Measurements from ENCODE around the gene RMP24.

The RMP24 gene

GRCh38 chr18:35983818-35984217 is 11.3 kb downstream of the RMP24 start:
- no peaks in the 10 kb centered on the region for H3K79me2 ChIP-seq (ENCODE audit: insufficient read depth, low read length)
- no peak overlapping the region for H3K4me2 ChIP-seq (ENCODE audit: low read depth, low read length, poor library complexity, severe bottlenecking)
- H3K9me2 ChIP-seq (replicated peaks; ENCODE audit: low read depth, low read length) = no peaks in the 10 kb centered on the region
- H4K20me1 ChIP-seq (ENCODE audit: insufficient read depth, low read length, poor library complexity, severe bottlenecking) = no peaks in the 10 kb centered on the region
- H2AFZ ChIP-seq (ENCODE audit: low read length) = no peak overlapping the region
- TF ChIP-seq CTCF (conservative IDR thresholded peaks at IDR 0.05; ENCODE audit: low read length) = no peak
- no peak for TF ChIP-seq EZH2phosphoT487 (IDR thresholded peaks at IDR 0.05; ENCODE audit: borderline replicate concordance)
- H3K27me3 ChIP-seq (ENCODE audit: insufficient read depth, low read length, poor library complexity, severe bottlenecking) = no peaks in the 10 kb centered on the region
- H3K9ac ChIP-seq (ENCODE audit: low read depth, low read length, poor library complexity, severe bottlenecking) = no peak overlapping the region
- H3K9me3 ChIP-seq (ENCODE audit: insufficient read depth, low read depth, low read length) = no peaks in the 10 kb centered on the region
- peaks cover 11% of the 10 kb centered on the region; the same call in 1 of the 2 replicates for H3K36me3 ChIP-seq (ENCODE audit: insufficient read depth, low read length)
- no peak overlapping the region for H3K4me3 ChIP-seq (ENCODE audit: low read length, poor library complexity, severe bottlenecking)
- no peaks in the 10 kb centered on the region for H3F3A ChIP-seq (ENCODE audit: low read depth)
- H3K4me1 ChIP-seq (ENCODE audit: insufficient read depth, low read length, poor library complexity, severe bottlenecking) = no peaks in the 10 kb centered on the region

- H3K4me3 ChIP-seq (ENCODE audit: low read length, poor library complexity, severe bottlenecking) = no peak overlapping the region
- H3K9ac ChIP-seq (ENCODE audit: low read depth, low read length, poor library complexity, severe bottlenecking) = no peak overlapping the region
- H2AFZ ChIP-seq (ENCODE audit: low read length) = no peak overlapping the region
- TF ChIP-seq EZH2phosphoT487 (IDR thresholded peaks at IDR 0.05; ENCODE audit: borderline replicate concordance) (no peak), CTCF (conservative IDR thresholded peaks at IDR 0.05; ENCODE audit: low read length) (no peak)
- H3K79me2 ChIP-seq (ENCODE audit: insufficient read depth, low read length) = no peaks in the 10 kb centered on the region
- no peaks in the 10 kb centered on the region for H3K36me3 ChIP-seq (ENCODE audit: insufficient read depth, low read length)
- H4K20me1 ChIP-seq (ENCODE audit: insufficient read depth, low read length, poor library complexity, severe bottlenecking) = no peaks in the 10 kb centered on the region
- H3F3A ChIP-seq (ENCODE audit: low read depth) = no peaks in the 10 kb centered on the region
- H3K9me2 ChIP-seq (replicated peaks; ENCODE audit: low read depth, low read length) = no peaks in the 10 kb centered on the region
- H3K4me2 ChIP-seq (ENCODE audit: low read depth, low read length, poor library complexity, severe bottlenecking) = no peak overlapping the region
- no peaks in the 10 kb centered on the region for H3K27me3 ChIP-seq (ENCODE audit: insufficient read depth, low read length, poor library complexity, severe bottlenecking)
- H3K9me3 ChIP-seq (ENCODE audit: insufficient read depth, low read depth, low read length) = no peaks in the 10 kb centered on the region
- no peaks in the 10 kb centered on the region for H3K4me1 ChIP-seq (ENCODE audit: insufficient read depth, low read length, poor library complexity, severe bottlenecking)
Observed at GRCh38 chr18:35991696-35992095, 19.2 kb downstream of the RMP24 start.

GRCh38 chr18:35993013-35993412 is 20.5 kb downstream of the RMP24 start:
- H3K9ac ChIP-seq (ENCODE audit: low read depth, low read length, poor library complexity, severe bottlenecking) = no peak overlapping the region
- H3K9me2 ChIP-seq (replicated peaks; ENCODE audit: low read depth, low read length) = no peaks in the 10 kb centered on the region
- no peaks in the 10 kb centered on the region for H3K4me1 ChIP-seq (ENCODE audit: insufficient read depth, low read length, poor library complexity, severe bottlenecking)
- H3K4me2 ChIP-seq (ENCODE audit: low read depth, low read length, poor library complexity, severe bottlenecking) = no peak overlapping the region
- no peaks in the 10 kb centered on the region for H3K36me3 ChIP-seq (ENCODE audit: insufficient read depth, low read length)
- H4K20me1 ChIP-seq (ENCODE audit: insufficient read depth, low read length, poor library complexity, severe bottlenecking) = no peaks in the 10 kb centered on the region
- H3F3A ChIP-seq (ENCODE audit: low read depth) = no peaks in the 10 kb centered on the region
- TF ChIP-seq EZH2phosphoT487 (IDR thresholded peaks at IDR 0.05; ENCODE audit: borderline replicate concordance) (no peak), CTCF (conservative IDR thresholded peaks at IDR 0.05; ENCODE audit: low read length) (no peak)
- no peaks in the 10 kb centered on the region for H3K27me3 ChIP-seq (ENCODE audit: insufficient read depth, low read length, poor library complexity, severe bottlenecking)
- no peaks in the 10 kb centered on the region for H3K79me2 ChIP-seq (ENCODE audit: insufficient read depth, low read length)
- no peaks in the 10 kb centered on the region for H3K9me3 ChIP-seq (ENCODE audit: insufficient read depth, low read depth, low read length)
- no peak overlapping the region for H3K4me3 ChIP-seq (ENCODE audit: low read length, poor library complexity, severe bottlenecking)
- no peak overlapping the region for H2AFZ ChIP-seq (ENCODE audit: low read length)

All from Loucy (cell line).